ENCODE data around the gene NUCB1. TPM values are rescaled to one million over a fixed set of nuclear protein-coding genes. Genes with fewer than 3 reads are reported as not detected.

NUCB1 gene
- polyA plus RNA-seq, 3 donors, result 80.9 to 178 (median 108) TPM

DNA sequence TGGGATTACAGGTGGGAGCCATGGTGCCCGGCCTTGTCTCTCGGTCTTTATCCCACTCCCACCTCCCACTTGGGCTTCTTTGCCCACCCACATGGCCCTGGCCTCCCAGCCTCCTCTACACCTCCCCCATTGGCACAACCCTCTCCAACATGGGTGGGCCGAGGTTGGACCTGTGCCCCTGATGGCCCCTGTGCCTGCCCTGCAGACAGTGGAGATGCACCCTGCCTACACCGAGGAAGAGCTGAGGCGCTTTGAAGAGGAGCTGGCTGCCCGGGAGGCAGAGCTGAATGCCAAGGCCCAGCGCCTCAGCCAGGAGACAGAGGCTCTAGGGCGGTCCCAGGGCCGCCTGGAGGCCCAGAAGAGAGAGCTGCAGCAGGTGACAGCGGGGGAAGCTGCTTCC is 20.8 kb downstream of the NUCB1 start:
- Mint-ChIP-seq H3K27me3 (ENCODE audit: low read depth in 3 of 3) (peaks cover 0 to 5% (median under 1%) of the 10 kb centered on the region in 3 donors), H3K4me1 (no peaks in the 10 kb centered on the region), H3K27ac (no peak overlapping the region), H3K36me3 (peaks cover 39 to 66% of the 10 kb centered on the region in 2 donors), H3K9me3 (no peaks in the 10 kb centered on the region), H3K4me3 (no peak overlapping the region)
- Histone ChIP-seq H2AFZ (ENCODE audit: insufficient read depth, low read depth, low read length, poor library complexity, severe bottlenecking) (no peak overlapping the region), H3K4me3 (replicated peaks in 1 of 3; ENCODE audit: low read depth in 2 of 3, low read length in 3 of 3) (no peak overlapping the region), H3K27me3 (ENCODE audit: control insufficient read depth in 2 of 2, insufficient read depth in 2 of 2, low read length in 2 of 2) (no peaks in the 10 kb centered on the region), H3K27ac (ENCODE audit: low read depth in 1 of 2, low read length in 2 of 2) (no peak overlapping the region), H4K20me1 (ENCODE audit: insufficient read depth, low read length) (no peaks in the 10 kb centered on the region), H3K9ac (ENCODE audit: insufficient read depth, low read length, poor library complexity, severe bottlenecking) (no peak overlapping the region), H3K36me3 (replicated peaks in 1 of 2; ENCODE audit: control insufficient read depth in 1 of 2, insufficient read depth in 2 of 2, low read length in 2 of 2) (peaks cover 46 to 56% of the 10 kb centered on the region in 2 donors), H3K79me2 (ENCODE audit: insufficient read depth, low read length) (no peaks in the 10 kb centered on the region), H3K9me3 (replicated peaks in 1 of 2; ENCODE audit: control insufficient read depth in 1 of 2, insufficient read depth in 1 of 2, low read length in 2 of 2) (no peaks in the 10 kb centered on the region), H3K4me2 (replicated peaks; ENCODE audit: extremely low read depth, low read length, poor library complexity, severe bottlenecking) (no peak overlapping the region), H3K4me1 (ENCODE audit: control insufficient read depth in 1 of 2, insufficient read depth in 2 of 2, low read length in 2 of 2) (no peaks in the 10 kb centered on the region)
- no peak for DNase-seq
- TF ChIP-seq, protein P1, sequence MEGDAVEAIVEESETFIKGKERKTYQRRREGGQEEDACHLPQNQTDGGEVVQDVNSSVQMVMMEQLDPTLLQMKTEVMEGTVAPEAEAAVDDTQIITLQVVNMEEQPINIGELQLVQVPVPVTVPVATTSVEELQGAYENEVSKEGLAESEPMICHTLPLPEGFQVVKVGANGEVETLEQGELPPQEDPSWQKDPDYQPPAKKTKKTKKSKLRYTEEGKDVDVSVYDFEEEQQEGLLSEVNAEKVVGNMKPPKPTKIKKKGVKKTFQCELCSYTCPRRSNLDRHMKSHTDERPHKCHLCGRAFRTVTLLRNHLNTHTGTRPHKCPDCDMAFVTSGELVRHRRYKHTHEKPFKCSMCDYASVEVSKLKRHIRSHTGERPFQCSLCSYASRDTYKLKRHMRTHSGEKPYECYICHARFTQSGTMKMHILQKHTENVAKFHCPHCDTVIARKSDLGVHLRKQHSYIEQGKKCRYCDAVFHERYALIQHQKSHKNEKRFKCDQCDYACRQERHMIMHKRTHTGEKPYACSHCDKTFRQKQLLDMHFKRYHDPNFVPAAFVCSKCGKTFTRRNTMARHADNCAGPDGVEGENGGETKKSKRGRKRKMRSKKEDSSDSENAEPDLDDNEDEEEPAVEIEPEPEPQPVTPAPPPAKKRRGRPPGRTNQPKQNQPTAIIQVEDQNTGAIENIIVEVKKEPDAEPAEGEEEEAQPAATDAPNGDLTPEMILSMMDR (IDR thresholded peaks at IDR 0.05), result no peak
- whole genome bisulfite sequencing (ENCODE audit: insufficient coverage), result 95% methylated on average over 9 of the region's 10 CpGs
- intact Hi-C loops (cut with micrococcal nuclease), result no loop called here

DNA sequence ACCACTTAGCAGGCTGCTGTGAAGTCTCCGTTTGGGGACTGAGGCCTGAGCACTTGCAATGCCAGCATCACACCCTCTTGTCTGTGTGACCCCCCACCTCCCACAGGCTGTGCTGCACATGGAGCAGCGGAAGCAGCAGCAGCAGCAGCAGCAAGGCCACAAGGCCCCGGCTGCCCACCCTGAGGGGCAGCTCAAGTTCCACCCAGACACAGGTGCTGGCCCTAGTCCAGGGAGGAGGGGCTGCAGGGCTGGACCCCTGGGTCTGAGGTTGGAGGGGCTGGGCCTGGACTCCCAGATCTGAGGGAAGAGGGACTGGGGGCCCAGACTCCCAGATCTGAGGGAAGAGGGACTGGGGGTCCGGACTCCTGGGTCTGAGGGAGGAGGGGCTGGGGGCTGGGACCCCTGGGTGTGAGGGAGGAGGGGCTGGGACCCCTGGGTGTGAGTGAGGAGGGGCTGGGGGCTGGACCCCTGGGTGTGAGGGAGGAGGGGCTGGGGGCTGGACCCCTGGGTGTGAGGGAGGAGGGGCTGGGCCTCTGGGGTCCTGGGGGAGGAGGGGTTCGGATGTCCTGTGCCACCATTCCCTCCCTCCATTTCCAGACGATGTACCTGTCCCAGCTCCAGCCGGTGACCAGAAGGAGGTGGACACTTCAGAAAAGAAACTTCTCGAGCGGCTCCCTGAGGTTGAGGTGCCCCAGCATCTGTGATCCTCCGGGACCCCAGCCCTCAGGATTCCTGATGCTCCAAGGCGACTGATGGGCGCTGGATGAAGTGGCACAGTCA is 21.8 kb downstream of the NUCB1 start:
- Histone ChIP-seq H3K4me2 (replicated peaks; ENCODE audit: extremely low read depth, low read length, poor library complexity, severe bottlenecking) (no peak overlapping the region), H3K4me3 (replicated peaks in 1 of 3; ENCODE audit: low read depth in 2 of 3, low read length in 3 of 3) (no peak overlapping the region), H4K20me1 (ENCODE audit: insufficient read depth, low read length) (no peaks in the 10 kb centered on the region), H2AFZ (ENCODE audit: insufficient read depth, low read depth, low read length, poor library complexity, severe bottlenecking) (no peak overlapping the region), H3K9me3 (replicated peaks in 1 of 2; ENCODE audit: control insufficient read depth in 1 of 2, insufficient read depth in 1 of 2, low read length in 2 of 2) (no peaks in the 10 kb centered on the region), H3K27me3 (ENCODE audit: control insufficient read depth in 2 of 2, insufficient read depth in 2 of 2, low read length in 2 of 2) (no peaks in the 10 kb centered on the region), H3K36me3 (replicated peaks in 1 of 2; ENCODE audit: control insufficient read depth in 1 of 2, insufficient read depth in 2 of 2, low read length in 2 of 2) (peaks cover 45 to 49% of the 10 kb centered on the region in 2 donors), H3K79me2 (ENCODE audit: insufficient read depth, low read length) (no peaks in the 10 kb centered on the region), H3K4me1 (ENCODE audit: control insufficient read depth in 1 of 2, insufficient read depth in 2 of 2, low read length in 2 of 2) (peaks cover 0 to 2% of the 10 kb centered on the region in 2 donors), H3K27ac (ENCODE audit: low read depth in 1 of 2, low read length in 2 of 2) (no peak overlapping the region), H3K9ac (ENCODE audit: insufficient read depth, low read length, poor library complexity, severe bottlenecking) (no peak overlapping the region)
- Mint-ChIP-seq H3K4me1 (peaks cover 5% of the 10 kb centered on the region), H3K9me3 (no peaks in the 10 kb centered on the region), H3K4me3 (no peak overlapping the region), H3K27me3 (ENCODE audit: low read depth in 3 of 3) (peaks cover 2 to 8% (median 5%) of the 10 kb centered on the region in 3 donors), H3K27ac (no peak overlapping the region), H3K36me3 (peaks cover 36 to 56% of the 10 kb centered on the region in 2 donors)
- DNase-seq, result no peak
- TF ChIP-seq, protein P1 (IDR thresholded peaks at IDR 0.05), result no peak
- WGBS (ENCODE audit: insufficient coverage), result 97% methylated on average over 10 of the region's 12 CpGs
- intact Hi-C loops (cut with micrococcal nuclease), result no loop called here
